ENCODE data around the gene IRF8. TPM values are rescaled to one million over a fixed set of nuclear protein-coding genes. Genes with fewer than 3 reads are reported as not detected.

The IRF8 gene
- total RNA-seq, 1 experiment from 2014 or later = 0.28 TPM

- H2BK5ac ChIP-seq (ENCODE audit: insufficient read length, low read length) = no peak overlapping the region
- DNase-seq = no peak
- H3K9me3 ChIP-seq (ENCODE audit: control insufficient read depth, low read depth, low read length) = no peaks in the 10 kb centered on the region
- no peaks in the 10 kb centered on the region for H3K79me2 ChIP-seq (ENCODE audit: insufficient read depth, low read length)
- Mint-ChIP-seq H3K36me3 (ENCODE audit: insufficient read depth in 1 of 3, low read depth in 3 of 3) (peaks cover 2 to 4% (median 3%) of the 10 kb centered on the region in 3 experiments; a peak in 4 of 7 replicates), H3K4me1 (peaks cover 11 to 20% of the 10 kb centered on the region in 2 experiments), H3K4me3 (no peak overlapping the region), H3K27me3 (ENCODE audit: low read depth) (peaks cover 33% of the 10 kb centered on the region), H3K27ac (no peak overlapping the region), H3K9me3 (peaks cover 4% of the 10 kb centered on the region in 2 experiments)
- no peak overlapping the region for H4K91ac ChIP-seq (ENCODE audit: insufficient read length, low read depth, low read length)
- H3K27me3 ChIP-seq (ENCODE audit: insufficient read depth, low read length) = no peaks in the 10 kb centered on the region
- H3K23me2 ChIP-seq (ENCODE audit: insufficient read length, low read depth, low read length, poor library complexity, severe bottlenecking) = peaks cover 2% of the 10 kb centered on the region
- no peak overlapping the region for H2AK5ac ChIP-seq (ENCODE audit: insufficient read length, low read length)
- H2BK120ac ChIP-seq (ENCODE audit: low read depth, low read length, poor library complexity, severe bottlenecking) = no peak overlapping the region
- H3K23ac ChIP-seq (ENCODE audit: insufficient read length, low read depth, low read length) = no peak overlapping the region
- no peak overlapping the region for H4K5ac ChIP-seq (ENCODE audit: insufficient read length, low read depth, low read length)
- no peak overlapping the region for H3K9ac ChIP-seq (ENCODE audit: extremely low read depth, insufficient read length, low read length)
- no peak overlapping the region for H3K4ac ChIP-seq (ENCODE audit: low read depth, low read length)
- H3T11ph ChIP-seq (ENCODE audit: low read length) = no peak overlapping the region
- TF ChIP-seq, protein P1, sequence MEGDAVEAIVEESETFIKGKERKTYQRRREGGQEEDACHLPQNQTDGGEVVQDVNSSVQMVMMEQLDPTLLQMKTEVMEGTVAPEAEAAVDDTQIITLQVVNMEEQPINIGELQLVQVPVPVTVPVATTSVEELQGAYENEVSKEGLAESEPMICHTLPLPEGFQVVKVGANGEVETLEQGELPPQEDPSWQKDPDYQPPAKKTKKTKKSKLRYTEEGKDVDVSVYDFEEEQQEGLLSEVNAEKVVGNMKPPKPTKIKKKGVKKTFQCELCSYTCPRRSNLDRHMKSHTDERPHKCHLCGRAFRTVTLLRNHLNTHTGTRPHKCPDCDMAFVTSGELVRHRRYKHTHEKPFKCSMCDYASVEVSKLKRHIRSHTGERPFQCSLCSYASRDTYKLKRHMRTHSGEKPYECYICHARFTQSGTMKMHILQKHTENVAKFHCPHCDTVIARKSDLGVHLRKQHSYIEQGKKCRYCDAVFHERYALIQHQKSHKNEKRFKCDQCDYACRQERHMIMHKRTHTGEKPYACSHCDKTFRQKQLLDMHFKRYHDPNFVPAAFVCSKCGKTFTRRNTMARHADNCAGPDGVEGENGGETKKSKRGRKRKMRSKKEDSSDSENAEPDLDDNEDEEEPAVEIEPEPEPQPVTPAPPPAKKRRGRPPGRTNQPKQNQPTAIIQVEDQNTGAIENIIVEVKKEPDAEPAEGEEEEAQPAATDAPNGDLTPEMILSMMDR (conservative IDR thresholded peaks at IDR 0.05) = no peak
- no peak overlapping the region for H2BK15ac ChIP-seq (ENCODE audit: low read depth, low read length)
- no peaks in the 10 kb centered on the region for H4K20me1 ChIP-seq (ENCODE audit: control insufficient read depth, insufficient read depth, insufficient read length)
- no peak overlapping the region for H3K56ac ChIP-seq (ENCODE audit: insufficient read length, low read depth, low read length)
- no peak overlapping the region for H4K8ac ChIP-seq (replicated peaks; ENCODE audit: insufficient read length, low read depth, low read length)
- no peaks in the 10 kb centered on the region for H3K4me1 ChIP-seq (ENCODE audit: insufficient read depth, low read length)
- no peak overlapping the region for H3K18ac ChIP-seq (ENCODE audit: insufficient read length, low read depth, low read length)
- no CpG with 5 or more reads among the region's 2 CpGs for WGBS (ENCODE audit: extremely low coverage, insufficient read length, low lambda C conversion rate)
- H2BK20ac ChIP-seq (ENCODE audit: low read depth, low read length, poor library complexity, severe bottlenecking) = no peak overlapping the region
- no peak overlapping the region for H3K14ac ChIP-seq (ENCODE audit: insufficient read depth, low read length)
- H2BK12ac ChIP-seq (ENCODE audit: insufficient read length, low read depth, low read length) = no peak overlapping the region
- H3K27ac ChIP-seq (ENCODE audit: insufficient read length, low read depth, low read length) = no peak overlapping the region
- H3K79me1 ChIP-seq (ENCODE audit: insufficient read depth, low read depth, low read length, poor library complexity, severe bottlenecking) = no peaks in the 10 kb centered on the region
- H3K4me2 ChIP-seq (ENCODE audit: insufficient read depth, insufficient read length, low read length) = no peak overlapping the region
- H2AFZ ChIP-seq (ENCODE audit: low read length) = no peak overlapping the region
Measured at GRCh38 chr16:85969159-85969558, 70.2 kb downstream of the IRF8 start.

All from H9 (cell line).